SIG-M5 (cell line): ENCODE data around the gene ANHX.
"Not testable (repeated sequence)": the region's sequence is repeated elsewhere in the genome, so short reads cannot be mapped to it uniquely, and the experiment has no call there.

Experiments used
- DNase-seq: peaks from one replicate; lab custom pipeline; 2025; lab: John Stamatoyannopoulos, UW

ANHX gene

GRCh38 chr12:133235401-133236112 lies at the start of gene ANHX:
ANHX (minus strand) TSS chr12:133235877; CDS start chr12:133234356, 1,521 bp downstream.
- no peak for DNase-seq

- not testable (repeated sequence) for DNase-seq
These were observed 29.0 kb upstream of the ANHX start for GRCh38 chr12:133264668-133265067.

- no peak for DNase-seq
These were observed 28.5 kb upstream of the ANHX start for GRCh38 chr12:133264173-133264572.

GRCh38 chr12:133256321-133256720 lies 20.6 kb upstream of the ANHX start:
- DNase-seq = no peak

- not testable (repeated sequence) for DNase-seq
These were observed 20.2 kb upstream of the ANHX start for GRCh38 chr12:133255833-133256232.

- no peak for DNase-seq
These were observed 16.1 kb upstream of the ANHX start for GRCh38 chr12:133251732-133252131.

GRCh38 chr12:133236556-133236955 lies 879 bp upstream of the ANHX start:
- no peak for DNase-seq

GRCh38 chr12:133236144-133236543 lies 467 bp upstream of the ANHX start:
- DNase-seq = no peak

- DNase-seq = no peak
These were observed 706 bp downstream of the ANHX start for GRCh38 chr12:133234971-133235370.

- no peak for DNase-seq
These were observed 1.6 kb downstream of the ANHX start for GRCh38 chr12:133233993-133234564.

GRCh38 chr12:133233006-133233405 lies 2.7 kb downstream of the ANHX start:
- DNase-seq = no peak

- no peak for DNase-seq
These were observed 4.7 kb downstream of the ANHX start for GRCh38 chr12:133231001-133231400.

- DNase-seq = no peak
These were observed 8.3 kb downstream of the ANHX start for GRCh38 chr12:133227281-133227852.

- DNase-seq = no peak
These were observed 9.0 kb downstream of the ANHX start for GRCh38 chr12:133226690-133227089.

GRCh38 chr12:133225527-133225926 lies 10.2 kb downstream of the ANHX start:
- DNase-seq = no peak

GRCh38 chr12:133222211-133222610 lies 13.5 kb downstream of the ANHX start:
- DNase-seq = no peak

- DNase-seq = no peak
These were observed 14.4 kb downstream of the ANHX start for GRCh38 chr12:133221241-133221640.

- no peak for DNase-seq
These were observed 15.2 kb downstream of the ANHX start for GRCh38 chr12:133220521-133220920.

- DNase-seq = no peak
These were observed 18.5 kb downstream of the ANHX start for GRCh38 chr12:133217219-133217618.

- DNase-seq = no peak
These were observed 20.0 kb downstream of the ANHX start for GRCh38 chr12:133215724-133216123.

- DNase-seq = no peak
These were observed 29.3 kb downstream of the ANHX start for GRCh38 chr12:133206390-133206789.

GRCh38 chr12:133204264-133204603 lies 31.4 kb downstream of the ANHX start:
- no peak for DNase-seq
